ENCODE data around the gene GPR32.

The GPR32 gene

GRCh38 chr19:50818859-50819472 is 48.7 kb downstream of the GPR32 start:
- Histone ChIP-seq H3K36me3 (ENCODE audit: control insufficient read depth in 2 of 2, insufficient read depth in 1 of 2, low read length in 2 of 2) (no peaks in the 10 kb centered on the region), H3K4me3 (ENCODE audit: low read depth, low read length) (no peak overlapping the region), H3K4me1 (ENCODE audit: control insufficient read depth, insufficient read depth, low read length) (no peaks in the 10 kb centered on the region), H3K27ac (ENCODE audit: extremely low read depth, low read depth, low read length) (no peak overlapping the region), H3K9me3 (ENCODE audit: control insufficient read depth, insufficient read depth, low read depth, low read length) (no peaks in the 10 kb centered on the region)
- ChIA-PET POLR2A (interaction anchor here (1.3 to 1.5 kb wide), 2 partner anchors 14 to 15 kb away, joined by 6 to 10 read pairs; no protein-coding TSS in a partner anchor), CTCF (interaction anchor here (0.7 kb wide), 1 partner anchor 115 kb away, joined by 3 read pairs; no protein-coding TSS in a partner anchor)
- TF ChIP-seq, protein P1, sequence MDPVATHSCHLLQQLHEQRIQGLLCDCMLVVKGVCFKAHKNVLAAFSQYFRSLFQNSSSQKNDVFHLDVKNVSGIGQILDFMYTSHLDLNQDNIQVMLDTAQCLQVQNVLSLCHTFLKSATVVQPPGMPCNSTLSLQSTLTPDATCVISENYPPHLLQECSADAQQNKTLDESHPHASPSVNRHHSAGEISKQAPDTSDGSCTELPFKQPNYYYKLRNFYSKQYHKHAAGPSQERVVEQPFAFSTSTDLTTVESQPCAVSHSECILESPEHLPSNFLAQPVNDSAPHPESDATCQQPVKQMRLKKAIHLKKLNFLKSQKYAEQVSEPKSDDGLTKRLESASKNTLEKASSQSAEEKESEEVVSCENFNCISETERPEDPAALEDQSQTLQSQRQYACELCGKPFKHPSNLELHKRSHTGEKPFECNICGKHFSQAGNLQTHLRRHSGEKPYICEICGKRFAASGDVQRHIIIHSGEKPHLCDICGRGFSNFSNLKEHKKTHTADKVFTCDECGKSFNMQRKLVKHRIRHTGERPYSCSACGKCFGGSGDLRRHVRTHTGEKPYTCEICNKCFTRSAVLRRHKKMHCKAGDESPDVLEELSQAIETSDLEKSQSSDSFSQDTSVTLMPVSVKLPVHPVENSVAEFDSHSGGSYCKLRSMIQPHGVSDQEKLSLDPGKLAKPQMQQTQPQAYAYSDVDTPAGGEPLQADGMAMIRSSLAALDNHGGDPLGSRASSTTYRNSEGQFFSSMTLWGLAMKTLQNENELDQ (tag by site-specific recombination; IDR thresholded peaks at IDR 0.05; ENCODE audit: low read depth): no peak
- 0 out of 2 replicates have a peak, but pooled peaks have one; percentile 9 for TF ChIP-seq PRDM1 (tag by site-specific recombination; IDR thresholded peaks at IDR 0.05)
- no peak for TF ChIP-seq ZNF350 (tag by site-specific recombination; IDR thresholded peaks at IDR 0.05)
- no peak for TF ChIP-seq ZNF174 (tag by site-specific recombination; IDR thresholded peaks at IDR 0.05)

- H3K4me1 ChIP-seq (ENCODE audit: control insufficient read depth, insufficient read depth, low read length): no peaks in the 10 kb centered on the region
- no peak for TF ChIP-seq ZNF221 (tag by site-specific recombination; IDR thresholded peaks at IDR 0.05; ENCODE audit: borderline replicate concordance)
- TF ChIP-seq AEBP2 (tag by site-specific recombination; IDR thresholded peaks at IDR 0.05; ENCODE audit: borderline replicate concordance): no peak
- no peak for TF ChIP-seq SP2 (tag by site-specific recombination; IDR thresholded peaks at IDR 0.05)
- TF ChIP-seq ZNF639 (tag by site-specific recombination; IDR thresholded peaks at IDR 0.05): no peak
- no peak for TF ChIP-seq HOXC10 (CRISPR knock-in tag; IDR thresholded peaks at IDR 0.05)
- TF ChIP-seq ZEB2 (tag by site-specific recombination; IDR thresholded peaks at IDR 0.05): no peak
- TF ChIP-seq YY2 (tag by site-specific recombination; IDR thresholded peaks at IDR 0.05): no peak
- no peak for TF ChIP-seq ZNF19 (tag by site-specific recombination; IDR thresholded peaks at IDR 0.05; ENCODE audit: low read depth)
- no peak for TF ChIP-seq ZNF112 (tag by site-specific recombination; IDR thresholded peaks at IDR 0.05)
- TF ChIP-seq, protein P2, sequence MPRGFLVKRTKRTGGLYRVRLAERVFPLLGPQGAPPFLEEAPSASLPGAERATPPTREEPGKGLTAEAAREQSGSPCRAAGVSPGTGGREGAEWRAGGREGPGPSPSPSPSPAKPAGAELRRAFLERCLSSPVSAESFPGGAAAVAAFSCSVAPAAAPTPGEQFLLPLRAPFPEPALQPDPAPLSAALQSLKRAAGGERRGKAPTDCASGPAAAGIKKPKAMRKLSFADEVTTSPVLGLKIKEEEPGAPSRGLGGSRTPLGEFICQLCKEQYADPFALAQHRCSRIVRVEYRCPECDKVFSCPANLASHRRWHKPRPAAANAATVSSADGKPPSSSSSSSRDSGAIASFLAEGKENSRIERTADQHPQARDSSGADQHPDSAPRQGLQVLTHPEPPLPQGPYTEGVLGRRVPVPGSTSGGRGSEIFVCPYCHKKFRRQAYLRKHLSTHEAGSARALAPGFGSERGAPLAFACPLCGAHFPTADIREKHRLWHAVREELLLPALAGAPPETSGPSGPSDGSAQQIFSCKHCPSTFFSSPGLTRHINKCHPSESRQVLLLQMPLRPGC (tag by site-specific recombination; IDR thresholded peaks at IDR 0.05): no peak
- no peak for TF ChIP-seq ZNF777 (tag by site-specific recombination; IDR thresholded peaks at IDR 0.05; ENCODE audit: borderline replicate concordance)
- TF ChIP-seq ZBTB17 (tag by site-specific recombination; IDR thresholded peaks at IDR 0.05): no peak
- TF ChIP-seq ZNF133 (tag by site-specific recombination; IDR thresholded peaks at IDR 0.05): no peak
- no peak for TF ChIP-seq ZBTB21 (tag by site-specific recombination; IDR thresholded peaks at IDR 0.05)
- no peak for TF ChIP-seq ZNF518A (tag by site-specific recombination; conservative IDR thresholded peaks at IDR 0.05; ENCODE audit: low read depth)
- no peak for TF ChIP-seq ZNF362 (tag by site-specific recombination; IDR thresholded peaks at IDR 0.05)
- no peak overlapping the region for H3K27ac ChIP-seq (ENCODE audit: extremely low read depth, low read depth, low read length)
- no peak overlapping the region for H3K4me3 ChIP-seq (ENCODE audit: low read depth, low read length)
- no peaks in the 10 kb centered on the region for H3K9me3 ChIP-seq (ENCODE audit: control insufficient read depth, insufficient read depth, low read depth, low read length)
- POLR2A ChIA-PET: interaction anchor here (1.1 to 1.9 kb wide), 3 partner anchors 15 to 22 kb away, joined by 3 to 7 read pairs (median 4); no protein-coding TSS in a partner anchor
- H3K36me3 ChIP-seq (ENCODE audit: control insufficient read depth in 2 of 2, insufficient read depth in 1 of 2, low read length in 2 of 2): no peaks in the 10 kb centered on the region
- CTCF ChIA-PET: interaction anchor here (1.4 kb wide), 1 partner anchor 10 kb away, joined by 3 read pairs; no protein-coding TSS in a partner anchor
These were observed 49.4 kb downstream of the GPR32 start for GRCh38 chr19:50819636-50820035.
